Cerebellar cortex (tissue), 1 donor: ENCODE results near the gene ALX4.

ENCODE experiments used
- DNase-seq: peaks from one replicate; pipeline ENCODE4 v3.0.0-alpha.2; 2015; ENCODE audit warnings: low spot score

ALX4 gene

DNA sequence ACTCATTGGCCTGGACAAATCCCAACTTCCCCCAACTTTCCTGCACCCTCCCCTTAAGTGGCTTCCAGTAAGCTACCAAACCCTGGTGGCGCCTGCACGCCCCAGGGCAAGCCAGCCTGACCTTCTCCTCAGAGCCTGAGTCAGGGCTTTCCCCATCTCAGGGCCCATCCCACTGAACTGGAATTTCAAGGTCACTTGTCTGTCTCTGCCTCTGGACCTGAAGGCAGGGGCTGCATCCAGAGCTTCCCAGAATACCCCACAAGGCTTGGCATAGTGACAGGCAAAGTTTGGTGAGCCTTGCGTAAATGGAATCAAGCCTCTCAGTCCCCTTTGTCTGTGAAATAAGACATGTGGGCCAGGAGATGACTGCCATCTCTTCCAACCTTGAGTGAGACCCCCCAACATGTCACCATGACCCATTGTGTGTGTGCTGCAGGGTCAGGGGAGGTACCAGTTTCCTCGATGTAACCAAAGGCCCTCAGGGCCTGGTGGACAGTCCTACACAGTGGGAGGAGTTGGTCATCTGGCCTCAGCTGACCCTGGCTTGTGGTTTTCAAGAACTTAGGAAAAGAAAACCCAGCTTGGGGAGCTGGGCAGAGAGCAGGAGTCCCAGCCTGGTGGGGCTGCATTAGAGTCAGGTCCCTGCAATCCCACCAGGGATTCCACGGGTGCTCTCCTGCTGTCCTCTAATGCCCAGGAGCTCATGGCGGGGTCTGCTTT is 8.9 kb downstream of the ALX4 start:
- no peak for DNase-seq

GRCh38 chr11:44298862-44299261 is 11.1 kb downstream of the ALX4 start:
- no peak for DNase-seq

DNA sequence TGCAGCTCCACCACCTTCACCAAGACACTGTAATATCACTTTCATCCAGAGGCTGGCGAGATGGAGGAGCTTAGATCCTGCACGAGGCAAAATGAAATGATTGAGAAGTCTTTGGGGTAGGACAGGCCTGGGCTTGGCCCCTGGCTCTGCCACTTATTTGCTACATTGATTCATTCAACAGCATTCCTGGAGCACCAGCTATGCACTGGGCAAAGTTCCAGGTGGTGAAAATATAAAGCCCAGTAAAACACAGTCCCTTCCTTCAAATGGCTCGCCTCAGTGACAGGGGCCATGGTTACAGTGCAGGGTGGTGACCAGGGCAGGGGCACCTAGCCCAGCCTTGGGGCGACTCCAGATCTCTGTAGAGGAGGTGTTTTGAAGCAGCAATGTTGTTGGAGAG is 19.7 kb downstream of the ALX4 start:
- DNase-seq = no peak

DNA sequence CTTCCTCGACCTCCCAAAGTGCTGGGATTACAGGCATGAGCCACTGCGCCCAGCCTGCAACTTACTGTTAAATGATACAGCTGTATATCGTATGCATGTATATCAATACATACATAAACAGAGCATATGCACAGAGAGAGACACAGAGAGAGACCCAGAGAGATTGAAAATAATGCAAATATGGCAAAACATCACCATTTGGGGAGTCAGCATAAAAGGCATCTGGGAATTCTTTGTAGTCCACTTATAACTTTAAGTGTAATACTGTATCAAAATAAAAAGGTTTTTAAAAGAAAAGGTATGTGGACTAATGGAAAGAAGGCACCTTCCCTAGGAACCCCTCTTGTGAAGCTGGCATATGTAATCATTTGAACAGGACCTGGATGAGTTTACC is 21.8 kb downstream of the ALX4 start:
- no peak for DNase-seq

DNA sequence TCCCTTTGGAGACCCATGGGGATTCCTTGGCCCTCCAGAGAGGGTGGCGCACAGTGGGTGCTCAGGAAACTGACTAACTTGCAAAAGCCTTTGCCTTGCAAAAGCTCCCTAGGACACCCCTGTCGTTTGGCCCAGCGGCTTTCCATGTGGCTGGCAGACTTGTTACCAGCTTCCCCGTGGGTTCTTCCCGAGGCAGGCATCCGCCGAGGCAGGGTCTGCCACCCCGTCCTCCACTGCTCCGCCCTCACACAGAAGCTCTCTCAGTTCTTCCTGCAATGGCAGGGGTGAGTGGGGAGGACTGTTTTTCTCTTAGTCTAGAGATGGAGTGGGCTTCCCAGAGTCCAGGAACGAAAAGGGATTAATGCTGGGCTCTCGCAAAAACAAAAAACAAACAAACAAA is 23.0 kb downstream of the ALX4 start:
- DNase-seq = no peak

DNA sequence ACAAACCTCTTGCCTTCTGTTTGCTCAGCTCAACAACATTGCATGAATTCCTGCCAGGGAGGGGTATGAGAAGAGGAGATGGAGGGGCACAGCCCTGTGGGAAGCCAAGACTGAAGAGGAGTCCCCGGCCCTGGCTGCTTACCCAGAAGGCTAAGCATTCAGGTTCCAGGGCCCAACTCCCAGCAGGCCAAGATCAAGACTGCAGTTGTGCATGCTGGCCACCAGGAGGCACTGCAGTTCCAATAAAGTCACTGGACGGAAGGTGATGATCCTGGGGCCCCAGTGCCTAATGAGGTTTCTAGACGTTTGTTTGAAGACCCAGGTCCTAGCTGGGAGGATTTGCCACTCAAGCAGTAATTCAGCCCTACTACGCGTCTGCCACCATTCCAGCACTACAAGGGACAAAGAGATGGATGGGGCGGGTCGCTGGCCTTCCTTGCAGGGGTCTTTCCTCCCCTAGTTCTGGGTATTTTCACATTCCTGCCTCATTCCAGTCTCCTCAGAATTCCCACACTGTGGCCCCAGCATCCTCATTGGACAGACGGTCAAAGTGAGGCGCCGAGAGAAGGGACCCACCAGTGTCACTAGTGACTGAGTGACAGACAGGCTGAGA is 23.6 kb downstream of the ALX4 start:
- peak; percentile 71 for DNase-seq

DNA sequence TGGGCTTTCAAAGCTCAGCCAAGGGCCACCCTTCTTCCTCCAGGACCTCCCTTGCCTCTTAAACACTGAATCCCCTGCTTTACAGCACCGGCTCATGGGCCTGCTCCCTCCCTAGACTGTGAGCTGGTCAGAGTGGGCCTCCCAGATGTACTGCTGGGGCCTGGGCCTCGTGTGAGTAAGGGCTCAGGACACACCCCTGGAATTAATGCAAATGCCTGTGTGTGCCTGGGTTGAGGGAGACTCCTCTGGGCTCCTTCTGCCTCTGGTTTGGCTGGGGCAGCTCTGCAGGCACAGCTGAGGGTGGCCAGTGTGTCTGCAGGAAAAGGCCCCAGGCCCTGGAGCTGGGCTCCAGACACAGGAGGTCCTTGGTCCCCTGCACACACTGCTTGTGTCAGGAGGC is 24.2 kb downstream of the ALX4 start:
- no peak for DNase-seq

DNA sequence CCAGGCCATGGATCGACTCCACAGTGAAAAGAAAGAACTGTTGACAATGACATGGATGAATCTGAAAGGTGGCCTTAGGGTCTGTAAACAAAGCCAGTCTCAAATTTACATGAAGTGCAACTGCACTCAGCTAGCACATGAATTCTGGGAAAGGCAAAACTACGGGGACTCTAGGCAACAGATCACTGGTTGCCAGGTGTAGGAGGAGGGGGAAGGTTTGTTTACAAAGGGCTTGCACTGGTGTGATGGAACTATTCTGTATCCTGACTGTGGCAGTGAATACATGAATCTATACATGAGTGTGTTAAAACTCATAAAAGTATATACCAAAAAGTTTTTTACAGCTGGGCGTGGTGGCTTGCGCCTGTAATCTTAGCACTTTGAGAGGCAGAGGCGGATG is 27.3 kb downstream of the ALX4 start:
- DNase-seq = no peak

GRCh38 chr11:44281151-44281550 is 28.8 kb downstream of the ALX4 start:
- no peak for DNase-seq

DNA sequence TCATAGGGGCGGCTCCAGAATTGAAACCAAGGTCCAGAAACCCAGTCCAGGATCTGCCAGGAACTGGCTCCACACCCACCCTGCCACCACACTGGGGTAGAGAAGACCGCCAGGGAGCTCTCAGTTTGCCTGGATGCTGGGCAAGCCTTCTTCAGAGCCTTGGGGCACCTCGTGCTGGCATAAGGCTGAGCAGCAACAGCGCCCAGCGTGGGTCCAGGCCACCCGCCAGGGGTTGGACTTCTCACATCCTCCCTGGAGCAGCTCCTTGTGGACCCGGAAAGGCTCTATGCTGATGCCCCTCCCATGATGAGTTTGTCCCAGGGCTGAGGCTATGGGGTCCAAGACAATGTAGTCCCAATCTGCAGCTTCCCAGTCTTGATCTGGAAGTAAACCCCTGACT is 29.7 kb downstream of the ALX4 start:
- DNase-seq = no peak

DNA sequence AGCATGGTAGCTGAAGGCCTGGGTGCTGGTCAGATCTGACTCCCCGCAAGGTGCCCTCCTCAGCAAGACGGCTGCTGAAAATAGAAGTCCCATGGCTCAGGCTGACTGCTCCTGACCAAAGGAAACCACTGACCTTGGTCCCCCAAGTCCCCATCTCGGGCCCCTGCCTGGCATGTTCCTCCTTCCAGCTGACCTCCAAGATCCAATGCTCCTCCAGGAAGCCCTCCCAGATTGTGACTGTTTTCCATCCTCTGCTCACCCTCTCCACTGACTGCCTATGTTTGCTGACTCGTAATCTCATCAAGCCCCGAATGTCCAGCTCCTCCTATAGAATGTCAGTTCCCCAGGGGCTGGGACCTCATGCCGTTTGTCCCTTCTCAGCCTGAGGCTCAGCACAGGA is 30.5 kb downstream of the ALX4 start:
- no peak for DNase-seq

GRCh38 chr11:44277196-44278090 is 32.5 kb downstream of the ALX4 start:
- no peak for DNase-seq

GRCh38 chr11:44275961-44276550 is 33.9 kb downstream of the ALX4 start:
- DNase-seq = no peak

- DNase-seq = no peak
Measured at GRCh38 chr11:44275241-44275640, 34.7 kb downstream of the ALX4 start.

- no peak for DNase-seq
Measured at GRCh38 chr11:44274404-44274803, 35.5 kb downstream of the ALX4 start.

DNA sequence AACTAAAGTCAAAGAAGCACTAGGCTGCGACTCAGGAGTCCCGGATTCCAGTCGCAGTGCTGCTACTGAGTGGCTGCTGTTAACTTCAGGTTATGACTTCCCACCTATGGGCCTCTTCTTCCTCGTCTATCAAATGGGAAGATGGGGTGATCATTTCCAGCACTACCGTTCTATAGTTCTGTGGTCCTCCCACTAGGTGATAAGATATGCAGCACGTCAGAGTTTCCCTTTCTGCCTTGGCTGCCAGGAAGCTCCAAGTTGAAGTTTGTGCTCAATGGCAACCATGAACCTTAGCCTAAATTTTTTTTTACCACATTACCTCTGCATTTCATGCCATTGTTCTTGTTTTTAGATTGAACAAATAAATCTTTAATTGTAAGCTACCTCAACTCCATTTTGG is 38.7 kb downstream of the ALX4 start:
- no peak for DNase-seq

GRCh38 chr11:44270403-44271273 is 39.3 kb downstream of the ALX4 start:
- no peak for DNase-seq

- no peak for DNase-seq
Measured at GRCh38 chr11:44269369-44270351, 40.3 kb downstream of the ALX4 start.

DNA sequence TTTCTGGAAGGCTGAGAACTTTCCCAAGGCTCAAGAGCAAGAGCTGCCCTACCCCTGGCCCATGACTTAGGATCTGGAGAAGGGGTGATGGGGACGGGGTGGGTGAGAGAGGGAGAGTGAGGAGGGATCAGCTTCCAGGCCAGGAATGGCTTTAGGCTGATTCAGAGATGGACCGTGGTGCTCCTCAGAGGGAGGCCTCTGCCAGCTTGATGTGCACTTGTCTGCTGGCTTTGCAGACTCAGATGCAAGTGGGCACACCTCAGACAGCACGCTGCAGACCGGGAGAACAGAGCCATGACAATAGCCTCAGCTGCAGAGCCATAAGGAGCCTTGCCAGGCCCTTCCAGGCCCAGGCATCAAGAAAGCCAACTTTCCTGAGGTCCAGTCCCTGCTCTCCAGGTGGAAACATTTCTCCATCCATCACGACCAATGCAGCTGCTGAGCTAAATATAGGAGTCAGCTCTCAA is 41.3 kb downstream of the ALX4 start:
- DNase-seq = no peak
